Psoas muscle (tissue), 8 donors: ENCODE data around the gene NCS1. TPM values are rescaled to one million over a fixed set of nuclear protein-coding genes. Genes with fewer than 3 reads are reported as not detected.

Source experiments
- ATAC-seq, 4 donors: fragments of 200-7000 bp; cut with Tn5 transposase; one replicate each; pipeline ENCODE4 v1.9.1; 2020; ENCODE audit warnings: moderate library complexity in 3 of 4, mild to moderate bottlenecking in 2 of 4
- DNase-seq, 2 donors: peaks; one replicate each; pipeline ENCODE4 v3.0.0-alpha.2; 2020
- H3K27ac ChIP-seq: fragments of 200-600 bp; one replicate; pipeline ENCODE4 v1.8.0; 2022
- H3K27me3 ChIP-seq, 3 donors: fragments of 200-600 bp in 1 of 3; one replicate each; pipeline versions ENCODE4 v1.6.1 to v1.8.0; 2013 to 2022; ENCODE audit warnings: low read length in 2 of 3, mild to moderate bottlenecking in 2 of 3, moderate library complexity in 1 of 3; ENCODE audit not compliant: insufficient read depth in 3 of 3
- H3K36me3 ChIP-seq, 2 donors: fragments of 200-600 bp in 1 of 2; one replicate each; pipeline versions ENCODE4 v1.6.1 to v1.8.0; 2013 to 2022; ENCODE audit warnings: low read depth in 1 of 2, mild to moderate bottlenecking in 1 of 2, moderate library complexity in 1 of 2; ENCODE audit not compliant: insufficient read depth in 1 of 2
- H3K4me1 ChIP-seq: fragments of 200-600 bp; one replicate; pipeline ENCODE4 v1.8.0; 2022
- H3K4me3 ChIP-seq: fragments of 200-600 bp; one replicate; pipeline ENCODE4 v1.8.0; 2022; ENCODE audit warnings: mild to moderate bottlenecking
- H3K9me3 ChIP-seq: fragments of 200-600 bp; one replicate; pipeline ENCODE4 v1.8.0; 2022
- WGBS, 3 donors: extraction: QIAGEN DNeasy Blood & Tissue Kit; methylation state at CpG; one replicate each; pipeline versions ENCODE4 v1.1.6 to v1.1.7; 2013; 5-methylcytosine and 5-hydroxymethylcytosine counted together
- intact Hi-C, 2 donors: fragments of 100-400 bp; cut with DNase I; formaldehyde crosslinking; loops; one replicate each; pipeline versions ENCODE4 v1.11.0 to v1.14.2; 2022
- polyA plus RNA-seq, 3 donors: library from polyadenylated mRNA; stranded (reverse); fragments of 200-250 nt; gene quantifications; one replicate each; pipeline ENCODE4 v1.2.3, GENCODE V29; 2013
- total RNA-seq, 4 donors: library from RNA; stranded (reverse); fragmentation: NEBNext Ultra II Directional in 2 of 4; extraction: Animal tissue kit (Norgen Biotek cat#: 25700) in 2 of 4; gene quantifications; one replicate each; pipeline versions ENCODE4 v1.2.1 to v1.2.4, GENCODE V29; 2021 to 2023
- TF ChIP-seq, protein P1 (sequence below): fragments of 200-600 bp; IDR thresholded peaks from one replicate; pipeline ENCODE4 v1.8.0; 2022; ENCODE audit warnings: antibody characterized with exemption
- donor health status: healthy with polysubstance abuse.
- donor health status: DM: no; HTN: no; CAD: no; lungs with moderate emphysema.
- donor health status: Bipolar disorder and iron deficiency.
- donor health status: healthy.
- donor health status: DM: yes; HTN: yes; CAD: no.
- donor health status: DM: no; HTN: no; CAD: no.
- donor health status: DM: no; HTN: no; CAD: no.
- donor health status: DM: yes; HTN: yes; CAD: no.

The NCS1 gene
- total and polyA plus RNA-seq, 7 donors, result 2.9 to 7.5 (median 3.8) TPM

DNA sequence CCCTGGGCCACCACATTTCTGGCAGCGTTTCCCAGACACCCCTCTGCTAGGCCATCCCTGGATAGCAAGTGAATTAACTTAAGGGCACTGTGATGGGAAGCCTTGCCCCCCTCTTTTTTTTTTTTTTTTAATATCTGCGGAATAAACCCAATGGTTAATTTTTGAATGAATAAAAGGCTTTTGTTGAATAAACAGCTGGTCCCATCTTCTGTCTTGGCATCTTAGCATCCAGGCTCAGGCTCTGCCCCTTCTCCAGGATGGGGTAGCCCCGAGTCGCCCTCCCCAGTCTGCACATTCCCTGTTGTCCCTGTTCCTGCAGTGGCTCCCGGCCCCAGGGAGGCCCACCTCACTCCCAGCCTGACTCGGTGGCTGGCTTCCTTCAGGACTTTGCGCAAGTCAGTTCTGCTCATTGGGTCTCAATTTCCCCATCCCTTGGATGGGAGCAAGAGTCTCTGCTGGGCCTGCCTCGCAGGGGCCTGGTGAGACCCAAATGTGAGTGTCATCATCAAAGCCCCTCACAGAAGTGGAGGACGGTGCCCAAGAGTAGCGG is 64.3 kb downstream of the NCS1 start:
- no peak overlapping the region for H3K27ac ChIP-seq
- ATAC-seq, result no peak
- TF ChIP-seq, protein P1, sequence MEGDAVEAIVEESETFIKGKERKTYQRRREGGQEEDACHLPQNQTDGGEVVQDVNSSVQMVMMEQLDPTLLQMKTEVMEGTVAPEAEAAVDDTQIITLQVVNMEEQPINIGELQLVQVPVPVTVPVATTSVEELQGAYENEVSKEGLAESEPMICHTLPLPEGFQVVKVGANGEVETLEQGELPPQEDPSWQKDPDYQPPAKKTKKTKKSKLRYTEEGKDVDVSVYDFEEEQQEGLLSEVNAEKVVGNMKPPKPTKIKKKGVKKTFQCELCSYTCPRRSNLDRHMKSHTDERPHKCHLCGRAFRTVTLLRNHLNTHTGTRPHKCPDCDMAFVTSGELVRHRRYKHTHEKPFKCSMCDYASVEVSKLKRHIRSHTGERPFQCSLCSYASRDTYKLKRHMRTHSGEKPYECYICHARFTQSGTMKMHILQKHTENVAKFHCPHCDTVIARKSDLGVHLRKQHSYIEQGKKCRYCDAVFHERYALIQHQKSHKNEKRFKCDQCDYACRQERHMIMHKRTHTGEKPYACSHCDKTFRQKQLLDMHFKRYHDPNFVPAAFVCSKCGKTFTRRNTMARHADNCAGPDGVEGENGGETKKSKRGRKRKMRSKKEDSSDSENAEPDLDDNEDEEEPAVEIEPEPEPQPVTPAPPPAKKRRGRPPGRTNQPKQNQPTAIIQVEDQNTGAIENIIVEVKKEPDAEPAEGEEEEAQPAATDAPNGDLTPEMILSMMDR, result no peak
- no peak overlapping the region for H3K4me3 ChIP-seq
- intact Hi-C loops, result loop anchor here (1.0 to 10.0 kb wide), 4 partner anchors 129 to 352 kb away; no protein-coding TSS in a partner anchor
- no peak for DNase-seq
- H3K27me3 ChIP-seq, result no peaks in the 10 kb centered on the region
- H3K4me1 ChIP-seq, result no peaks in the 10 kb centered on the region
- H3K9me3 ChIP-seq, result no peaks in the 10 kb centered on the region
- H3K36me3 ChIP-seq, result no peaks in the 10 kb centered on the region
- WGBS, 3 donors, result 45 to 56% (median 46%) methylated on average over 10 of the region's 10 CpGs

GRCh38 chr9:130237076-130237475 is 64.9 kb downstream of the NCS1 start:
- Histone ChIP-seq H3K4me3 (no peak overlapping the region), H3K9me3 (no peaks in the 10 kb centered on the region), H3K27ac (no peak overlapping the region), H3K27me3 (no peaks in the 10 kb centered on the region), H3K36me3 (no peaks in the 10 kb centered on the region), H3K4me1 (no peaks in the 10 kb centered on the region)
- no peak for DNase-seq
- 76 to 81% (median 78%) methylated on average over 11 of the region's 11 CpGs for WGBS, 3 donors
- TF ChIP-seq, protein P1, result no peak
- intact Hi-C loops, result loop anchor here (2.0 to 10.0 kb wide), 3 partner anchors 130 to 352 kb away; no protein-coding TSS in a partner anchor
- ATAC-seq, result no peak

GRCh38 chr9:130237763-130238524 is 65.7 kb downstream of the NCS1 start:
- Histone ChIP-seq H3K4me1 (peaks cover 1% of the 10 kb centered on the region), H3K4me3 (no peak overlapping the region), H3K9me3 (no peaks in the 10 kb centered on the region), H3K36me3 (no peaks in the 10 kb centered on the region), H3K27me3 (no peaks in the 10 kb centered on the region), H3K27ac (no peak overlapping the region)
- TF ChIP-seq, protein P1, result no peak
- intact Hi-C loops, result loop anchor here (2.0 to 10.0 kb wide), 3 partner anchors 131 to 353 kb away; no protein-coding TSS in a partner anchor
- 83 to 85% (median 84%) methylated on average over 17 of the region's 17 CpGs for WGBS, 3 donors
- no peak for DNase-seq
- ATAC-seq, result no peak

DNA sequence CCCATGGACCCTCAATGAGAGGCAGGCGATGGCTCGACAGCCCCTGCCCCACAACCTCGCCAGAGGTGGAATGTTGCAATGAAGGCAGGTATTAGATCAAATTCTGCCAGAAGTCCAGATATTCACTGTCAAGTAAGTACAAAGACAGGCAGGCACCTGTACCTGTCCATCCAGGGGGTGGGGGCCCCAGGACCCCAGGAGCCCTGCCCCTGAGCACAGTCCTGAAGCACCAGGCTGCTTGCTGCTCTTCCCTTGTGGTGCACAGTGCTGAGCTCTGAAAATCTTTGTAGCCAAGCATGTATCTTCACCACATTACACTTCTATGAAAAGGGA is 67.1 kb downstream of the NCS1 start:
- ATAC-seq (no peak), DNase-seq (no peak)
- Histone ChIP-seq H3K4me3 (no peak overlapping the region), H3K27ac (no peak overlapping the region), H3K27me3 (no peaks in the 10 kb centered on the region), H3K9me3 (no peaks in the 10 kb centered on the region), H3K36me3 (no peaks in the 10 kb centered on the region), H3K4me1 (peaks cover 3% of the 10 kb centered on the region)
- WGBS, 3 donors, result 87 to 94% (median 92%) methylated on average over 3 of the region's 3 CpGs
- TF ChIP-seq, protein P1, result no peak
- intact Hi-C loops, result loop anchor here (5.0 to 10.0 kb wide), 2 partner anchors 352 to 355 kb away; no protein-coding TSS in a partner anchor
